Embryonic facial prominence (tissue), 1 donor: Measurements from ENCODE around the gene MSI2.

Experiments
- DNase-seq: peaks from one replicate; pipeline ENCODE4 v3.0.0-alpha.2; 2016; ENCODE audit errors: extremely low spot score

Gene MSI2

DNA sequence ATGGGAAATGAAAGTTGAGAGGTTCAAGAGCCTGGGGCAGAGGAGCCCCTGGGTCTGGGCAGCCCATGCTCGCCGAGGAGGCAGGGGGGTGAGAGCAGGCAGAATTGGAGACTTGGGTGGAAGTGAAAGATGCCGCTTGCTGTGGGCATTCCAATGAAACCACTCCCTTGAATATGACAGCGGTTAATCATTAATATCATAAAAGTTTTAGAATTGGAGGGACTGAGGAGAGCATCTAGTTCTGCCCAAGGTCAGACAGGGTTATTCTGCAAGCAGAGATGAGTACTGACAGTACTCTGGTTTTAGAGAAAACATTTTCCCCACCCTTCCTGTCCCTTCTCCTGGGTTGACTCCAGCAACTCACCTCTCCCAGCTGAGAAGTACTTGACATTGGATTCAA is 180.2 kb downstream of the MSI2 start:
- no peak for DNase-seq

DNA sequence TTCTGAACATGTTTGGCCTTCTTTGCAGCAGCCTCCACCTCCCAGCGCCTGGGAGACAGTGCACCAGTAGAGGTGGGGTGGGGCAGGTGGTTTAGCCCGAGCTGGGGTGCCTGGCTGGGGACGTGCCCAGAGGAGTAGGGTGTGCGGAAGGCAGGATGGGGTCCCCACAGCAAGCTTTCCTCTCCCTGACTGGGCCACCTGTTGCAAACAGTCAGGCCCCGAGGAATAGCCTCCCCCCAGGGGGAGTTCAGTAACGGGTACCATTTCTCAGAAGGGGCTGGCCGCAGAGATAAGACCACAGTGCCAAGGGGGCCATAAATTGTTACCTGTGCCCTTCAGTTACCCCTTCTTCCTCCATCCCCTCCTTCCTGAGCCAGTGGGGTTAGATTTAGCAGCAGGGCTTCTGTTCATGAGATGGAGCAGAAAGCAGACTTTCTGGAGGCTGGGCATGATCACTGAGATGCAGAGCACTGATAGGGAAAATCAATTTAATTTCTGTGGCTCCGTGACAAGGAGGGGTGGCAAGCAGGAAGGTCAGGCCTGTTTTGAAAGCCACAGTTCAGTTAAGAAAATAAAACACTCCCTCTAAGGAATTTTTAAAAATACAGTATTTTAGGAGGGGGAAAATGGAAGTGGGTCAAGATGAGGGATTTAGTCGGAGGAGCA is 181.9 kb downstream of the MSI2 start:
- no peak for DNase-seq

DNA sequence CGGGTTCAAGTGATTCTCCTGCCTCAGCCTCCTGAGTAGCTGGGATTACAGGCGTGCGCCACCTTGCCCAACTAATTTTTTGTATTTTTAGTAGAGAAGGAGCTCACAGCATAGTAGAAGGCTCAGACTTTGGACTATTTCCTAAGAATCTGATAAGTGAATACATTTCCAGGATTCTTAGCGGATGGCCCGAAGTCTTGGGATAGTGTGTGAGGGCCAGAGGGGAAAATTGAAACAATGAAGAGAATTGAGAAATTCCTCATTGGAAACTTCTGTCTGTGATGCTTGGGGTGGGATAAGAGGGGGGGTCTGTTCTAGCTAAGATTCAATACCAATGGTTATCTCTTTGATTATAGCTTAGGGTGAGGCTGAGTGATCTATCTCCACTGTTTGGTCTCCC is 183.3 kb downstream of the MSI2 start:
- no peak for DNase-seq

DNA sequence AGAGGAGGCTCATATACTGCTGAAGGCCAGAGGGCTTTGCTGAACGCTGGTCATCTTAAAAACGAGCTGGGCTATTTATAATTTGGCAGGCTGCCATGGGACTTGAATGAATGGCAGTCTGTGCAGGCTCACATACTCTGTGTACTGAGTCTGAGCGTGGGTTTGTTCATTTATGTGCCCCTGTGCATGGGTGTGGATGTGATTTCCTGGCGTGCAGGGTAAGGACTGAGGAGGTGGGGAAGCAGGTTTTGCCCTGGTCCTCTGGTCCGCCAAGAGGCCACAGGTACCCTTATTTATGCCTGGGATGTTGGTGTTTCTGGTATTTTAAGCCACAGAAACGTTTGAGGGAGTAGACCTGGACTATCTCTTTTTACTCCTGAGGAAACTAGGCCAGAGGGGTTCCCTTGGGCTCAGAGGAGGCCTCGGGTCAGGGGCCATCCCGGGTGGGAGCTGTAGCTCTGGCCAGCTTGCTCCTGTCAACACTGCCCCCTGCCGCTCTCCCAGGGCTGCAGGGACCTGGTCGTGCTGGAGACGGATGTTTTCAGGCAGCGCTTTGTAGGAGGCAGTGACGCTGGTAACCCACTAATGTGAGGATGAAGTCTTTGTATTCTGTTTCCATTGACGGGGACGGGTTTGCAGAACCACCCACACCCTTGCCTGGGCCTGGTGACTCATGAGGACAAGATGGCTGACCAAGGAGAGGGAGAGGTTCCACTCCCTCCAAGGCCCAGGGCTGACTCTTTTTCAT is 184.4 kb downstream of the MSI2 start:
- DNase-seq = peak; percentile 58

DNA sequence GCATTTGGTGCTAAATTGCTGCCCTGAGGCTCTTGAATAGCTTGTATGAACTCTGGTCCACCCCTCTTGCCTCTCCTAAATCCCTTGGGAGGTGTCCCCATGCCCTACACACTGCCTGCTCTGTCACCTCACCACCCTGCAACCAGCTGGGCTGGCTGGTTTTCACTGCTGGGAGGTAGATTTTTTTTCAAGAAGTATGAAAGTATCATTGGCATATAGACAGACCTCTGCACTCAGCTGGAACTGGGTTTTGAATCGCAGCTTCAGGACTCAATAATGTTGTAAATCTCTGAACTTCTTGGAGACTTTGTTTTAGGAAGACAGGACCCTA is 184.9 kb downstream of the MSI2 start:
- DNase-seq = no peak

DNA sequence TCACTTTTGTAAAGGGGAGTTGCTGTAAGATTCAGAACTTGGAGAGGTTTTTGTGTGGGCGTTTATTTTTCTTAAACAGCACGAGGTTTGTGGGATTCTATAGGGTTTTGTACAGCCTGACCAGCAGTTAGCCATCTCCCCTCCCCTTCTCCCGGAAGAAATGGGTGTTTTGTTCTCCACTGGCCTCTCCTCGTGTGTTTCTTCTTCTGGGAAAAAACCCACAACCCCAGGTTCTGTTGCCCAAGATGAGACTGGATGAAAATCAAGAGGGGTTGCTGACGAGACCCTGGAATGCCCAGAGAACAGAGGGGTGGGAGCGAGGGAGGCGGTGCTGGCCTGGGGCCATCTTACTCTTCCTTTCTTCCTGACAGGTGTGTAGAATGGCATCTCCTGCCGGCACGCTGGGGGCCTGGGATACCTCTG is 186.1 kb downstream of the MSI2 start:
- DNase-seq = no peak

DNA sequence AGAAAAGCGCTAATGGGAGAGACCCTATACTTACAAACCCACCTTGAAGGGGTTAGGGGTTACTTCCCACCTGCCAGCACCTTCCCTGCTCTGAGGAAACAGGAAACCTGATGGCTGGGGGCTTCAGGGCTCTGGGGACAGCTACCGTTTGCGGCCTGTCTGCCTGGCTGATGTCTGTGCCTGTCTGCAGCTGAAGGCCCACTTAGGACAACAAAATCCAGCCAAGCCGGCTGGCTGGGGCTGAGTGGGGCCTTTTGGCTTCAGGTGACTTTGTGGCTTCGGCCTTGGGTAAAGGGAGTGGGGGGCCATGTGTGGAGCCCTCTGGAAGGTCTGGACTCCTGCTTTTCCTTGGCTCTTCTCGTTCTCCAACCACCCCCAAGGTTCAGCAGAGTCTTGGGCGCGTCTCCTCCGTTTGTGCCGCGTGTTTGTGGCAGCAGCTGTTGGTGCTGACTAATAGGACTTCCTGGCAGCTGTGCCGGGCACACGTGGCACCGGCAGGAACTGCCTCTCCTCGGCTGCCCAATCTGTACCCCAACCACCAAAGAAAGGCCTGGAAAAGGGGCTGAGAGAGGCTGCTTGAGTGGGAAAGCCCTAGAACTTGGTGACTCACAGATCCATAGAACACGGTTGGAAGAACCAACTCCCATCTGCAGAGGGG is 186.7 kb downstream of the MSI2 start:
- no peak for DNase-seq

DNA sequence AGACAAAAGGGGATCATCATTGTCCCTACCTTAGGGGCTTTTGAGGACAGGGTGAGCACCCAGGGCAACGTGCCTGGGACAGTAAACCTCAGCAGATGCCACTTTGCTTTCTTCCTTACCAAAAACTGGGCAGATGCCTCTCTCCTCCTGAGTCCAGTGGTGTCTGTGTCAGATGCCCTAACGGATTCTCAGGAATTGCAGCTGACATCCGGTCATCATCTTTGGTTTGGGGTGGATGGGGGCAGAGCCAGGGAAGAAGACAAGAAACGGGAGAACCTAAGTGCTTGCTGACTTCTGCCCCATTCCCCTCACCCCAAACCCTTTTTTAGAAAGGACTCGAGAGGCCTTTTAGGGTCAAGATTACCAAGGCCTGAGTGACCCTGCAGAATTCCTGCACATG is 187.5 kb downstream of the MSI2 start:
- DNase-seq = no peak

DNA sequence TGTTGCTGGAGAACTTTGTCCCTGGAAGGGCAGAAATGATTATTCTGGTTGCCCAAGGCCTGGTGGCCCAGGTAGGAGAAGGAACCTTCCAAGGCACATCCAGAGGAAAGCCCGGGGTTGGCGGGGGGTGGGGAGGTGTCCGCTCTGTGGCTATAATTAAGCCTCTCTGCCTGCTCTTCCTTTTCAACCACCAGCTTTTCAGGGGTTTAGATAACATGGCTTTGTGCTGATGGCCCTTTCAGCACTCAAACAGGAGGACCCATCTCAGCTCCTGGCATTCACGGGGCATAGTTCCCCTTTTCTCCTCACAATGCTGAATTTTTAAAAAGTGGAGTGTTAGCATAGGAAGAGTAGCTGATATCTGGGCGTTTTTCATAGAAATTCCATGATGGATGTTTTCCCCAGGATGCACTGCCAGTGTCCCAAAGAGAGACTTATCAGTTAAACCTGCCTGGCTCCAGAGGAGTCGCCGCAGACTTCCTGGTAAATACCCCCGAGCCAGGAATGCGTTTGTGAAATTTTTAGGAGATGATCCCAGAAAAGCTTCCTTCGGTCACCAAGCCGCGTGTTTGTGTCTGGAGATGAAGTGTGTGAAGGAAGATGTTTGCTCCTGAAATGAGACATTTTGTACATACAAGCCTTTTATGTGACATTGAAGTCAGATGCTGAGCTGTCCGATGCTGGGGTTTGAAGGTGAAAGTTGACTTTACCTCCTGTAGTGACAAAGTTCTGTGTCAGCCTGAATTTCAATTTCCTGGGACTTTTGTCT is 188.5 kb downstream of the MSI2 start:
- no peak for DNase-seq

DNA sequence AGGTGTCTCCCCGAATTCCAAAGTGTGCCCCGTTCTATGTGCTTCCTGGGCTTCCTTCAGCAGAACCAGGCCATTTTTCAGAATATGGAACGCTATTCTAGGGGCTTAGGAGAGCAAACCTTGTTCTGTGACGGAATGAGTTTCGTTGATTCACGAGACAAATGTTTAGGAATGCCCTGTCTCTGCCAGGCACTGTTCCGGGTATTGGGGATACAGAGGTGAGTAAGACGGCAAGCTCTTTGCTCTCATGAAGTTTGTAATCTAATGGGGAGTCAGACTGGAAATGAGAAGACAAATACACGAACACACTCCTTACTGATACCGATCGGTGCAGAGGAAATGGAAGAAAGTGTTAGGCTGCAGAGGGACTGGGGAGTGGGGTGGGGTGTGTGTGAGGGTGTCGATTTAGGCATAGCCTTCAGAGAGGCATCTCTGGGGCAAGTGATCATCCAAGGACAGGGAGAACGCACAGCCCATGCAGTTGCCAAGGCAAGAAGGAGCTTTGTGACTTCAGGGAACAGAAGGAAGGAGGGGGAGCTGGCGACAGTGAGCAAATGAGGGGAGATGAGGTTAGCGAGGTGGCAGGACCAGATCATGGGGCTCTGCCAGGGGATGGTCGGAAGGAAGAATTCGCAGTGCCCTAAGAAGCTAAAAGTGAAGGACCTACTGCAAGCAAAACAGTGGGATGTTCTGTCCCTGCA is 189.6 kb downstream of the MSI2 start:
- DNase-seq = no peak

DNA sequence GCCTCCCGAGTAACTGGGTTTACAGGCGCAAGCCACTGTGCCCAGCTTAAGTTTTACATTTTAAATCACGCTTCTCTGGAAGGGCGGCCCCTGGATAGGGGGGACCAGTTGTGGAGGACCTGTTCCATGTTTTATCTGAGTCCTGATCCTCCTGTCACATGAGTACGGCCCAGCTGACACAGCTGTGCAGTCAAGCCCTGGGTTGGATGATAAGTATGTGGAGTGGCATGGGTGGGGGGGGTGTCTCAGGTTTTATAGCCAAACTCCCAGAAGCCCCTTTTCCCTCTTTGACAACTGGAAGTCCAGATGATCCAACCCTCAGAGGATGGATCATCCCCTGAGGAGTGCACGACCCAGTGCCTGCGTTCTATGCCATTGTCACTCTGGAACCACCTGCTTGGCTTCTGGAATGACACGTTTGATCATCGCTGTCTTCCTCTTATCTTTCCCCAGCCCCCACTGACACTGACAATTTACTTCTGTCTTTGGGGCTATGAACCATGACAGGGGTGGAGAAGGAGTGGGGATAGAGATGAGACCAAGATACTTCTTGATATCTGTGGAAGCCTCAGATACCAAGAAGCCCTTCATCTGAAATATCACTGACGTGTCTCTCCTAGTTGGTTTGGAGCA is 191.2 kb downstream of the MSI2 start:
- no peak for DNase-seq

DNA sequence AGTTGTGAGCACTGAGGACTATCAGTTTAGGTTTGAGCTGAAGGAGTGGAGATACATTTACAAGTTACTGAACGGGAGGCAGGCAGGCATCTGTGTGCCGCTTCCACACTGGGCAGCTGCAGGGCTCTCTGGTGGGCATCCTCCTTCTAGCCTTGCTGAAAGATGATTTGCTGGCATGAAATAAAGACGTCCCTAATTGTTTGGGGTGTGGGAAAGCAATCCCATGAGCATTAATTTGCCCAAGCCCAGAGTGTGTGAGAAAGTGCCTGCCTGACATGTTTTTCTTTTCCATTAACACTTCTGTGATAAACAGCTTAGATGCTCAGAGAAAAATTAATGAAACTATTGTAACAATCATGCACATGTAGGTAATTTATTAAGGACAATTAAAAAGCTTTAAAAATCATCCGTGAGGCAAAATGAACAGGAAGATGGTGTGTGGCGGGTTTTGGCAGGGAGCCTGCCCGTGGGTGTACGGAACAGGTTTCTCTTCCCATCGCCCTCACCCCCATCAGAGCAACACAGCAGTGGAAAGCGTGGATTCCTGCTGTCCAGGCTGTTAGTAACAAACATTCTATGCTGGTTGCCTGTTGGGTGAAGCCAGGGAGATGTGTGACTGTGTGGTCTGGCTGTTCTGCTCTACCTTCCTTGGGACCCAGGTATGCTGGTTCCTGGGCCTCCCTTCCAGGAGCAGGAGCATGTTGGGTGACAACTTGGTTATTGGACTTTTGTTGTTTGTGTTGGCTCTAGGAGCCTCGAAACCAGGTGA is 191.9 kb downstream of the MSI2 start:
- no peak for DNase-seq

DNA sequence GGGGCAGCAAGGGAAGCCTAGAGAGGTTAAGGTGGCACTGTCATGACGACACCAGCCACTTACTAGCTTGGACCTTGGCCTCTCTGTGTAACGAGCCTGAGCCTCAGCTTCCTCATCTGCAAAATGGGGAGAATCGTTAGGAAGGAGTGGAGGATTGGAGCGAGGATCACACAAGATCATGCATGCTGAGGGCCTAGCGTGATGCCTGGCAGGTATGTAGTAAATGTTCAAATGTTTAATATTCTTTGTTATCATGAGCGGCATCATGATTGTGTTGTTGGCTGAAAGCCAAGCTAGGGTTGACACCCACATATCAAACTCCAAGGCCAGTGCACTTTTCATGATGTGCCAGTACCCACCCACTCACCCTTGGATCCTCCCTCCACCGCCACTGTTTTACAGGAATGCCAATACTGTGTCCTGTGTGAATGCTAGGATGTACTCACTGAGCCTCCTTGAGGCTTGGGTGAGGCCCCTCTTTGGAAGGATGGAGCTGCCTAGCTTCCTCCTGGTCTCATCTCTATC is 192.5 kb downstream of the MSI2 start:
- no peak for DNase-seq

DNA sequence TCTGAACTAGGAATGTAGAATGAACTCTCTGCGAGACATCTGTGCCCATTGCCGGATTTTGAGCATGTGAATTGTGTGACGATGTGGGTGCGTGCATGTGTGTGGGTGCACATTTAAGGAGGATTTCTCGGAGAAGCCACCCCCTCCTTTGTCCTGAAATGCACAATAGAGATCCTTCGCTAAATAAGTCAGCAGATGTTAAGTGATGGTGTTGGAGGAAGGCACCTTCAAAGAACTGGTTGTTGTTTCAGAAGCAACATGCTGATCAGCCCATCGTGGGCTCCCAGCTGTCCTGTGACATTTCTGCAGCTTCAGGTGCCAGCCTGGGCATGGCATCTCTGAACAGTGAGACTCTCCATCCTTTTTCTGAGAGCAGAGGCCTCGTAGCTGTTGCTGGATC is 194.9 kb downstream of the MSI2 start:
- no peak for DNase-seq

DNA sequence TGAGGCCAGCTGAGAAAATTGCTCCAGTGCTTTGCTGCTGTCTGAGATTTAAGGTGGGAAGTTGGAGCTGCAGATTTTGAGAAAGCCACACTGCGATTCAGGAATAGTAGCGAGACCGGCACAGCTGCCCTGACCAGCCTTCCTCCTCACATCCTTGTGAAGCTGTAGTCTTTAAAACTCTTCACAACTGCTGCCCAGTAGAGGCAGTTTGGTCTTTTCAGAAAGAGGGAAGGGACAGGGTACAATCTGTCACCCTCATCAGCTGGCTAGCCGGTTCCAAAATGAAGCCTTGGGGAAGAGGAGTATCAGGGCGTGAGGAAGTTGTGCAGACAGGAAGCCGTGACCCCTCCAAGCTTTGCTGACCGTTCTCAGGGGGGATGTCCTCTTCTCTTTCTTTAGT is 195.3 kb downstream of the MSI2 start:
- DNase-seq = no peak

DNA sequence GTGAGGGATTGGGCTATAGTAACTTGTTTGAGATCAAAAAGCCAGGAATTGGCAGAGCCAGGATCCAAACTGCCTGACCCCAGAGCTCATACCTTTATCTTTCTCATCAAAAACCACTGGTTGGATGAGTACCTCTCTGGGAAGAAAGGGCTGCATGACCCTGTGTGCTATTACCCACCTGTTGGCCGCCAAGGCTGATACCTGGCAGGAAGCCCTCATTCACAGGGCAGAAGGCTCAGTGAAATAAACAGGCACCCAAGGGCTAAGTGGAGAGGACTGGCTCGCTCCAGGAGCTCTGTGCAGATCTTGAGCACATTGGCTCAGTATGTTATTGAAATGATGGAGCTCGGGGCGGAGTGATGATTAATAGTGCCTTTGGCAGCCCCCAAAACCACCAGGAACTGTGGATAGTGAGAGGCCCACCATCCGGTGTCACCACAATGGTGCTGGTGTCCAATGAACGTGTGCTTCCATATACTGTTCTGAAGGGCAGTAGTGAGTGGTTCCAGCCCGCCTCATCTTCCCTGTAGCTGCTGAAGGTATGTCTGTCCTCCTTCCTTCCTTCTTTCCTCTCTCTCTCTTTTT is 197.6 kb downstream of the MSI2 start:
- DNase-seq = no peak

DNA sequence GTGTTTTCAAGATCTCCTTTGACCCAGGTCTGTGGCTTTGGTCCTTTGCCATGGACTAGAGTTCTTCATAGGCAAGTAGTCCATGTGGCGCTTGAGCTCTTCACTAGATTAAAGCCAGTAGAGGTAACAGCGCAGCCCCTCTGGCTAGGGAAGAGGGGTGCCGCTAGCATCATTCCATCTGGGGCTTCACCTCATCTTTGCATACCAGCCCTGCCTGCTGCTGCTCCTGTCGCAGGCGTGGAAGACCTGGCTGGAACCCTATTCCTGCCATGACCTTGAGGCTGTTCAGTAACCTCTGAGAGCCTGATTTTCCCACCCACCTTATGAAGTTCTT is 198.4 kb downstream of the MSI2 start:
- no peak for DNase-seq

DNA sequence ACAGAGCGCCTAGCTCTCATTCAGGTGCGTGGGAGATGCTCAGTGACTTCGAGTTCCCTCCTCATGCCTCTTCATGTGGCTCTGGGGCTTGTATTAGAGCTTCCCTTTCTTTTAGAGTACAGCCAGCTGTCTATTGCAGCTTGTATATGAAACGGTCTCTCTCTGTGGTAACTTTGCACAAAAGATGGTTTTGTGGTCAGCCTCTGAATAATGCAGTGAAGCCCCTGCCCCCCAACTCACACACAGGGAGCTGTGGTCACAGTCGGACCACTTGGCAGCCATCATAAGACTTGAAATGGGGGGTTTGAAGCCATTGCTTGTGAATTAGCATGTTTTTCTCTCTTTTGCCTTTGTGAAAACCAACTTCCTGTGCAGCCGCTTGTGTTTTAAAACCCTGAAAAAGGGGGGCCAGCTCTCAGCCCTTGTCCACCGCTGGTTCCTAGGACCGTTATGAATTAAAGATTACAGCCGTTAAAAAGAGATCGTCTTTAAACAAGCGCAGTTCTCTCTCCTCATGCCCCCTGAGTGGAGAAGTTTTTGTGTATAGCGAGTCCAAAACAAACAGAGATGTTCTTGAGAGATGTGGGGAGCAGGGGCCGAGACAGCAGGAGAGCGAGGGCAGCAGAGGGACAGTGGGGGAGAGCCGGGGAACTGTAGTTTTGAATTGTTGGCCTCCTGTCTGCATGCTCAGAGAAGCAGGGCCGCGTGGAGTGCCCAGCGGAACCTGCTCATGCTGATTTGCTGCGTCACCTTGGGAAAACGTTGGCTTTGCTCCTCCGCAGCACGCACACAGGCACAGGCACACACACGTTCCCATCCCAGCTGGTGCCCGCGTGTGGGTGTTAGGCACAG is 199.0 kb downstream of the MSI2 start:
- no peak for DNase-seq

DNA sequence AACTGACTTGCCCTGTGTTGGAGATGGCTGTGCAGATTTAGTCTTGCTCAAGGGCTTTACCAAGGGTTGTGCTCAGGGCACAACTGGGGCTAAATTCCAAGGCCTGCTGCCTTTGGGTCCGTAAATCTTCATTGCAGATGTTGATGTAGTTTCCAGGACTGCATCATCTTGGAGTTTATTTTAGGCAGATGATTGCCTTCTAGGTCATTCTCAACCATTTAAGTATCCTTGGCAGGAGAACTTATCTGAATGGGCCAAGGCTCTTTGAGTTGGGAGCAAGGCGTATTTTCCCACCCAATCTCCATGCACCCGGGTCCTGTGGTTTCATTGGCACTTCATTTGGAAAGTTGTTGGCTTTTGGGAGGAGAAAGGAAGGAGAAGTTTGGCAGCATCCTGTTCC is 200.3 kb downstream of the MSI2 start:
- no peak for DNase-seq
